CD4-positive, CD25-positive, alpha-beta regulatory T cell (primary cell): ENCODE results near the gene TEX55. TPM values are rescaled to one million over a fixed set of nuclear protein-coding genes. Genes with fewer than 3 reads are reported as not detected.

ENCODE experiments used
- polyA plus RNA-seq, 4 donors: library from polyadenylated mRNA; unstranded; fragments of 300-500 nt; fragmentation: Illumina TruSeq; gene quantifications; one replicate each; pipeline ENCODE4 v1.2.3, GENCODE V29; 2021
- total RNA-seq: library from RNA; stranded (reverse); gene quantifications from one replicate; pipeline ENCODE4 v1.2.3, GENCODE V29; 2022

Gene TEX55
- total and polyA plus RNA-seq, 5 donors from 2014 or later, result not detected

Other genes with a start within 250 kb of the TEX55 start
- not detected for gene IGSF11, start 111.3 kb upstream of the TEX55 start, total RNA-seq
- gene IGSF11, start 111.3 kb upstream of the TEX55 start, polyA plus RNA-seq, result not detected
- gene UPK1B, start 27.4 kb downstream of the TEX55 start, total RNA-seq, result not detected
- gene UPK1B, start 27.4 kb downstream of the TEX55 start, polyA plus RNA-seq, result not detected
- 13.1 TPM for gene B4GALT4, start 94.7 kb downstream of the TEX55 start, total RNA-seq
- 1 to 10 TPM; 6.4 to 8.0 (median 7.3) TPM for gene B4GALT4, start 94.7 kb downstream of the TEX55 start, polyA plus RNA-seq
- gene ARHGAP31, start 148.2 kb downstream of the TEX55 start, total RNA-seq, result 13.6 TPM
- 1 to 10 TPM; 2.6 to 5.1 (median 4.1) TPM for gene ARHGAP31, start 148.2 kb downstream of the TEX55 start, polyA plus RNA-seq